ENCODE measurements around the gene HOATZ. TPM values are rescaled to one million over a fixed set of nuclear protein-coding genes. Genes with fewer than 3 reads are reported as not detected.

Gene HOATZ
- total and polyA plus RNA-seq, 2 experiments from 2014 or later = not detected

DNA sequence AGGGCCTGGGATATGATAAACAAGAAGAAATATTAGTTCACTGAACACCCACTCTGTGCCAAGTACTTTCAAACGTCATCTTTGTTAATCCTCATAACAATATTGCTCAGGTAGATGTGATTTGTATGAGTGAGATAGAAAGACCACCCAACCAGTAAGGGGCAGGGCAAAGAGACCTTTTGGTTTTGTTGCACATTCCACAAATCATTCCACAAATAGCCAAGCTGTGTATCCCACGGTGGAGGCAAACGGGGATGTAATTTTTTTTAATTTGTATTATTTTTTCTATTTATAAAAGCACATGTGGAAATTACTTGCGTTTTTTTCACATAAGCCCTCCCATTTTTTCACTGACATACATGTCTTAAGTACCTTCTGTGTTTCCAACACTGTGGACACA is 54.9 kb downstream of the HOATZ start:
- H4K20me1 ChIP-seq (ENCODE audit: insufficient read depth) = no peaks in the 10 kb centered on the region
- no peak overlapping the region for H3K27ac ChIP-seq
- H3F3A ChIP-seq (ENCODE audit: insufficient read depth) = no peaks in the 10 kb centered on the region; the same call in 1 of the 2 replicates
- no peak overlapping the region for H2AFZ ChIP-seq
- in situ Hi-C loops (cut with MboI) = no loop called here
- WGBS, 2 experiments (ENCODE audit: low coverage in 1 of 2, low lambda C conversion rate in 2 of 2, missing lambda C conversion rate in 2 of 2) = 59 to 60% methylated on average over 4 of the region's 4 CpGs
- H3K9ac ChIP-seq = no peak overlapping the region
- H3K9me2 ChIP-seq (ENCODE audit: insufficient read depth) = no peaks in the 10 kb centered on the region
- TF ChIP-seq EZH2phosphoT487 (IDR thresholded peaks at IDR 0.05; ENCODE audit: insufficient read depth, low read depth) (no peak), EZH2 (IDR thresholded peaks at IDR 0.05; ENCODE audit: insufficient read depth, poor library complexity, severe bottlenecking) (no peak)
- H3K4me1 ChIP-seq (ENCODE audit: insufficient read depth) = peaks cover 35% of the 10 kb centered on the region
- no peak overlapping the region for H3K4me3 ChIP-seq
- no peaks in the 10 kb centered on the region for H3K27me3 ChIP-seq (replicated peaks; ENCODE audit: insufficient read depth)
- H3K4me2 ChIP-seq (ENCODE audit: unreplicated experiment) = no peak overlapping the region
- no peaks in the 10 kb centered on the region for H3K79me2 ChIP-seq (ENCODE audit: insufficient read depth)
- DNase-seq = no peak
- no peaks in the 10 kb centered on the region for H3K9me3 ChIP-seq (ENCODE audit: low read depth)
- H3K36me3 ChIP-seq (ENCODE audit: low read depth) = no peaks in the 10 kb centered on the region

DNA sequence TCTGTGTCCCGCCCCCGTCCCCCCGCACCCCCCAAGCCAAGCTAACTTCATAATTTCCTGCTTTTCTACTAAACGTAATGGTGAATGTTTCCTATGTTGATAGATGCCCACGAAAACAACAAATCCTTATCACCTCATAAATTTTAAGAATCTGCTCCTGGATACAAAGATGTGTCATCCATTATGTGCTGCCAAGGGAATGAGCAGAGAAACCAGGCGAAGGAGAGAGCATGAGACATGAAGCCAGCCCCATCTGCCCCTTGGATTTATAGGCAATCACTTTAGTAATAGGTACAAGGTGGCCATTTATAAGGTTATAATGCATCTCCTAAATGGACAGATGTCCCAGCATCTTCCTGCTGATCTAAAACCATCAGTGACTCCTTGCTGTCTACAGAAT is 56.2 kb downstream of the HOATZ start:
- Histone ChIP-seq H3K9me2 (ENCODE audit: insufficient read depth) (no peaks in the 10 kb centered on the region), H3F3A (ENCODE audit: insufficient read depth) (no peaks in the 10 kb centered on the region; the same call in 1 of the 2 replicates), H4K20me1 (ENCODE audit: insufficient read depth) (no peaks in the 10 kb centered on the region), H3K27ac (no peak overlapping the region), H3K36me3 (ENCODE audit: low read depth) (no peaks in the 10 kb centered on the region), H3K4me3 (no peak overlapping the region), H3K79me2 (ENCODE audit: insufficient read depth) (no peaks in the 10 kb centered on the region), H3K27me3 (replicated peaks; ENCODE audit: insufficient read depth) (no peaks in the 10 kb centered on the region), H2AFZ (peak overlapping the region; percentile 45; the same call in 1 of the 2 replicates), H3K9ac (no peak overlapping the region), H3K4me1 (ENCODE audit: insufficient read depth) (peaks cover 39% of the 10 kb centered on the region), H3K4me2 (ENCODE audit: unreplicated experiment) (peak overlapping the region; percentile 7), H3K9me3 (ENCODE audit: low read depth) (no peaks in the 10 kb centered on the region)
- 11 to 12% methylated on average over 6 of the region's 6 CpGs for WGBS, 2 experiments (ENCODE audit: low coverage in 1 of 2, low lambda C conversion rate in 2 of 2, missing lambda C conversion rate in 2 of 2)
- DNase-seq = peak; percentile 71
- TF ChIP-seq EZH2phosphoT487 (IDR thresholded peaks at IDR 0.05; ENCODE audit: insufficient read depth, low read depth) = no peak
- no peak for TF ChIP-seq EZH2 (IDR thresholded peaks at IDR 0.05; ENCODE audit: insufficient read depth, poor library complexity, severe bottlenecking)
- in situ Hi-C loops (cut with MboI) = loop anchor here (10.0 kb wide), 1 partner anchor 64 kb away; no protein-coding TSS in a partner anchor

DNA sequence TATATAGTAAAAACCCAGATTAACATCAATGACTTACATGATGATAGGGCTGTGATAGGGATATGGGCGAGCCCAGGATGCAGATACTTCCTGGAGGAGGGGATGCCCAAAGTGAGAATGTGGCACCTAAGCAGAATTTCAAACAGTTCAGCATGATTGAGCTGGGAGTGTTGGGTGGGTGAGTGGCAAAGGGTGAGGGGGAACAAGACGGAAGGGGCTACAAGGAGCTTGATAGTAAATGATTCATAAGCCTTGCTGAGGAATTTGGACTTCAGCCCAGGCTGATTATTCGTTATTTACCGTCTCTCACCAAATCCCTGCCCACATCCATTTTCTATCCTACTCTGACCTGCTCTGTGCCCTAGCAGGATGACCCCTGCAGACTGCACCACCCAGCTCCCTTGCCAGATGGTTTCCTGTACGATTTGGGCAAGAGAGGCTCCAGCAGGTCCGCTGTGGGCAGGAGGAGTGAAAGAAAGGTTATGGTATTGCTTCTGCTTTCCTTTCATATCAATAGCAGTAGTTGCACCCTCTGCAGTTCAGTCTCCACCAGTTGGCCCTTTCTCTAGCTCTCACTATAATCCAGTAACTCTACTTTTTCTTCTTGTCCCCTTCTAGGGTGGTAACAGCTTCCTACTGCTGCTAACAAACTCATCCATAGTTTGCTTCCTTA is 57.4 kb downstream of the HOATZ start:
- H3K36me3 ChIP-seq (ENCODE audit: low read depth) = no peaks in the 10 kb centered on the region
- no peak overlapping the region for H2AFZ ChIP-seq
- H3F3A ChIP-seq (ENCODE audit: insufficient read depth) = no peaks in the 10 kb centered on the region; the same call in 1 of the 2 replicates
- no peaks in the 10 kb centered on the region for H3K79me2 ChIP-seq (ENCODE audit: insufficient read depth)
- no peak overlapping the region for H3K9ac ChIP-seq
- H3K27me3 ChIP-seq (replicated peaks; ENCODE audit: insufficient read depth) = no peaks in the 10 kb centered on the region
- H3K4me3 ChIP-seq = no peak overlapping the region
- no peaks in the 10 kb centered on the region for H4K20me1 ChIP-seq (ENCODE audit: insufficient read depth)
- in situ Hi-C loops (cut with MboI) = loop anchor here (10.0 kb wide), 1 partner anchor 63 kb away; no protein-coding TSS in a partner anchor
- H3K4me1 ChIP-seq (ENCODE audit: insufficient read depth) = peaks cover 39% of the 10 kb centered on the region
- peak; percentile 57 for DNase-seq
- H3K27ac ChIP-seq = no peak overlapping the region
- 31 to 37% methylated on average over 5 to 6 of the region's 6 CpGs for WGBS, 2 experiments (ENCODE audit: low coverage in 1 of 2, low lambda C conversion rate in 2 of 2, missing lambda C conversion rate in 2 of 2)
- TF ChIP-seq EZH2 (IDR thresholded peaks at IDR 0.05; ENCODE audit: insufficient read depth, poor library complexity, severe bottlenecking) (no peak), EZH2phosphoT487 (IDR thresholded peaks at IDR 0.05; ENCODE audit: insufficient read depth, low read depth) (no peak)
- H3K4me2 ChIP-seq (ENCODE audit: unreplicated experiment) = no peak overlapping the region
- no peaks in the 10 kb centered on the region for H3K9me2 ChIP-seq (ENCODE audit: insufficient read depth)
- no peaks in the 10 kb centered on the region for H3K9me3 ChIP-seq (ENCODE audit: low read depth)

DNA sequence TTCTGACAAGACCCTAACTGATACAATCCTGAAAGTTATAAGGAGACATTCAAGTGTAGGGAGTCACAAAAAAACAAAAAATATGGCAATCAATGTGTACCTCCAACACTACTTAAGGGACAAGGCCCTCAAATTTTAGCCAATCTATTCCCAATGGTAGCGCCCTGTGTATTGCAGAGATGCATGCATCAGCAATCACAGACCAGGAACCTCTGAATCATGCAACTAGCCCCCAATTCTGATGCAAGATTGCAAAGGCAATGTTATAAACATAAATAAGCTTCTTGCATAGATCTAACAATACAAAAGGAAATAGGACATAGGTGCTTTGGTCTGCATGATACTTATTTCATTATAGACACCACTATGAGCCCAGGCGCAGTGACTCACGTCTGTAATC is 58.0 kb downstream of the HOATZ start:
- Histone ChIP-seq H3K36me3 (ENCODE audit: low read depth) (no peaks in the 10 kb centered on the region), H3K4me1 (ENCODE audit: insufficient read depth) (peaks cover 39% of the 10 kb centered on the region), H3K79me2 (ENCODE audit: insufficient read depth) (no peaks in the 10 kb centered on the region), H2AFZ (no peak overlapping the region), H4K20me1 (ENCODE audit: insufficient read depth) (no peaks in the 10 kb centered on the region), H3K4me3 (no peak overlapping the region), H3K9ac (no peak overlapping the region), H3F3A (ENCODE audit: insufficient read depth) (no peaks in the 10 kb centered on the region; the same call in 1 of the 2 replicates), H3K27me3 (replicated peaks; ENCODE audit: insufficient read depth) (no peaks in the 10 kb centered on the region), H3K9me2 (ENCODE audit: insufficient read depth) (no peaks in the 10 kb centered on the region), H3K9me3 (ENCODE audit: low read depth) (no peaks in the 10 kb centered on the region), H3K27ac (no peak overlapping the region), H3K4me2 (ENCODE audit: unreplicated experiment) (no peak overlapping the region)
- WGBS, 2 experiments (ENCODE audit: low coverage in 1 of 2, low lambda C conversion rate in 2 of 2, missing lambda C conversion rate in 2 of 2) = 88 to 94% methylated on average over 3 of the region's 3 CpGs
- TF ChIP-seq EZH2 (IDR thresholded peaks at IDR 0.05; ENCODE audit: insufficient read depth, poor library complexity, severe bottlenecking) (no peak), EZH2phosphoT487 (IDR thresholded peaks at IDR 0.05; ENCODE audit: insufficient read depth, low read depth) (no peak)
- no peak for DNase-seq
- in situ Hi-C loops (cut with MboI) = loop anchor here (10.0 kb wide), 1 partner anchor 62 kb away; no protein-coding TSS in a partner anchor
